Fibroblast of peridontal ligament (primary cell): Measurements from ENCODE around the gene COMP.

Experiments
- DNase-seq: peaks from one replicate; pipeline ENCODE4 v3.0.0-alpha.2; 2010; ENCODE audit errors: extremely low read depth

COMP gene

GRCh38 chr19:18804139-18804601 is 13.1 kb upstream of the COMP start:
- DNase-seq: no peak

GRCh38 chr19:18803550-18804138 is 12.5 kb upstream of the COMP start:
- DNase-seq: no peak

GRCh38 chr19:18802354-18802753 is 11.2 kb upstream of the COMP start:
- DNase-seq: no peak

GRCh38 chr19:18800636-18801035 is 9.5 kb upstream of the COMP start:
- DNase-seq: no peak

GRCh38 chr19:18800079-18800478 is 9.0 kb upstream of the COMP start:
- DNase-seq: no peak

GRCh38 chr19:18799389-18799970 is 8.4 kb upstream of the COMP start:
- DNase-seq: no peak

- no peak for DNase-seq
Measured at GRCh38 chr19:18798384-18799352, 7.6 kb upstream of the COMP start.

- no peak for DNase-seq
Measured at GRCh38 chr19:18796239-18796638, 5.1 kb upstream of the COMP start.

GRCh38 chr19:18795540-18795939 is 4.4 kb upstream of the COMP start:
- no peak for DNase-seq

GRCh38 chr19:18794692-18795091 is 3.6 kb upstream of the COMP start:
- no peak for DNase-seq

GRCh38 chr19:18794029-18794313 is 2.9 kb upstream of the COMP start:
- no peak for DNase-seq

GRCh38 chr19:18793144-18794028 is 2.3 kb upstream of the COMP start:
- no peak for DNase-seq

- no peak for DNase-seq
Measured at GRCh38 chr19:18792661-18793060, 1.6 kb upstream of the COMP start.

GRCh38 chr19:18791315-18791678 is 192 bp upstream of the COMP start:
- DNase-seq: no peak

GRCh38 chr19:18789883-18790565 is 1.1 kb downstream of the COMP start:
- DNase-seq: no peak

- DNase-seq: no peak
Measured at GRCh38 chr19:18789422-18789869, 1.7 kb downstream of the COMP start.

GRCh38 chr19:18788529-18789421 is 2.3 kb downstream of the COMP start:
- no peak for DNase-seq

GRCh38 chr19:18785179-18786124 is 5.7 kb downstream of the COMP start:
- no peak for DNase-seq

GRCh38 chr19:18784786-18785120 is 6.4 kb downstream of the COMP start:
- DNase-seq: no peak
